ENCODE data around the gene TMEM222. TPM values are rescaled to one million over a fixed set of nuclear protein-coding genes. Genes with fewer than 3 reads are reported as not detected.
"Not testable (repeated sequence)": the region's sequence is repeated elsewhere in the genome, so short reads cannot be mapped to it uniquely, and the experiment has no call there.

The TMEM222 gene
- polyA plus RNA-seq, 1 donor from 2014 or later, result 68.0 TPM

- Mint-ChIP-seq H3K4me3 (no peak within 1 kb of the TSS), H3K27ac (no peak within 1 kb of the TSS)
Observed at GRCh38 chr1:27383039-27383605, 61.2 kb downstream of the TMEM222 start, which contains the start of gene CD164L2. TSS of gene CD164L2 (minus strand) at chr1:27383333. CDS start at chr1:27383239, 94 bp downstream.

GRCh38 chr1:27383661-27384060 lies 61.7 kb downstream of the TMEM222 start:
- no peak overlapping the region for H3K27ac Mint-ChIP-seq
- no peak overlapping the region for H3K4me3 Mint-ChIP-seq
- H3K4me1 Mint-ChIP-seq, result peaks cover 5 to 13% (median 6%) of the 10 kb centered on the region in 3 donors
- H3K9me3 Mint-ChIP-seq, result no peaks in the 10 kb centered on the region
- peaks cover 3% of the 10 kb centered on the region for H3K27me3 Mint-ChIP-seq
- H3K36me3 Mint-ChIP-seq, result no peaks in the 10 kb centered on the region

More at GRCh38 chr1:27383039-27383605, 61.2 kb downstream of the TMEM222 start, which contains the start of gene CD164L2:
- Mint-ChIP-seq H3K4me1 (peaks cover 5 to 11% (median 6%) of the 10 kb centered on the region in 3 donors), H3K9me3 (no peaks in the 10 kb centered on the region), H3K36me3 (no peaks in the 10 kb centered on the region), H3K27me3 (no peaks in the 10 kb centered on the region)

- peaks cover 5 to 14% (median 6%) of the 10 kb centered on the region in 3 donors for H3K4me1 Mint-ChIP-seq
- H3K4me3 Mint-ChIP-seq, H3K36me3 Mint-ChIP-seq, H3K9me3 Mint-ChIP-seq, H3K27ac Mint-ChIP-seq, H3K27me3 Mint-ChIP-seq: not testable (repeated sequence)
Observed at GRCh38 chr1:27384797-27385196, 62.8 kb downstream of the TMEM222 start.

Other genes starting within 250 kb of the TMEM222 start
- gene SLC9A1, start 167.0 kb upstream of the TMEM222 start, polyA plus RNA-seq, result 8.9 TPM
- 8.5 TPM for gene WDTC1, start 87.5 kb upstream of the TMEM222 start, polyA plus RNA-seq
- gene SYTL1, start 19.9 kb downstream of the TMEM222 start, polyA plus RNA-seq, result 130 TPM
- 3.9 TPM for gene MAP3K6, start 44.8 kb downstream of the TMEM222 start, polyA plus RNA-seq
- gene FCN3, start 52.7 kb downstream of the TMEM222 start, polyA plus RNA-seq, result not detected
- gene CD164L2, start 61.2 kb downstream of the TMEM222 start, polyA plus RNA-seq, result not detected
- gene GPR3, start 70.5 kb downstream of the TMEM222 start, polyA plus RNA-seq, result 0.16 TPM
- gene WASF2, start 168.0 kb downstream of the TMEM222 start, polyA plus RNA-seq, result 105 TPM

Data from IgD-negative memory B cell (primary cell).